GM18858 (cell line): ENCODE measurements around the gene ASF1B.
A peak's percentile ranks its signal among the peaks of the same experiment; 100 is the strongest.

ENCODE experiments used
- ATAC-seq: cut with Tn5 transposase; IDR thresholded peaks from one replicate; pipeline ENCODE4 v1.9.1; 2021; ENCODE audit not compliant: unreplicated experiment

ASF1B gene

DNA sequence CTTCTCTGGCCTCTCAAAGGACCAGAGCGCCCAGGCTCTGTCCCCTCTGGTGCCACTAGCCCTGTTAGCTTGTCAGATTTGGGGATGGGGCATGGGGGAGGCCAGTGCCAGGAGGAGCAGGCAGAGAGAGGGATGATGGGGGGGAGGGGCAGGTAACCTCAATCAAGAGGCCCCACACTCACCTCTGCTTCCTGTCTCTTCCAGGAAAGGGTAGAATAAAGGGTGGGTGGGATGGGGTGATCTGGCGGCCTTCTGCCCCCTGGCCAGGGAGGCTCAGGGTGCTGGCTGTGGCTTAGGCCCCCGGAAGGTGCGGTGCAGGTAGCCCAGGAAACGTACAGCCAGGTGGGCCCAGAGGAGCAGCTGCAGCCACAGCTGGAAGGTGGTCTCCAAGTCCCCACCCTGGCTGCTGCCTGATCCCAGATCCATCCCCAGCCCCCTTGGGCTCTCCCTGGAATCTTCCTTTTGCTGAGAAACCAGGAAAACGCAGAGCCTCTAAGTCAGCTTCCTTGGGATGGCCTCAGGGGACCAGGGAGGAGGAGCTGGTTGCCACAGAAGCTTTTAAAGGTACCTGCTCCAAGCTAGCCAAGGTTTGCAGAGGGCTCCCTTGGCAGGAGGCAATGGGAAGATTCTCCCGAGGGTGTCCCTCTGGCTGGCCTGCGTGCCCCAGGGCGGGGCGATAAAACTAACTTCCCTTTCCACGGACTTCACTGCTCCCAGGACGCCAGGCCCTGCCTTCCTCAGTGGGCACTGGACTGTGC is 24.2 kb downstream of the ASF1B start:
- ATAC-seq, result no peak

GRCh38 chr19:14111486-14111885 is 24.9 kb downstream of the ASF1B start:
- no peak for ATAC-seq

DNA sequence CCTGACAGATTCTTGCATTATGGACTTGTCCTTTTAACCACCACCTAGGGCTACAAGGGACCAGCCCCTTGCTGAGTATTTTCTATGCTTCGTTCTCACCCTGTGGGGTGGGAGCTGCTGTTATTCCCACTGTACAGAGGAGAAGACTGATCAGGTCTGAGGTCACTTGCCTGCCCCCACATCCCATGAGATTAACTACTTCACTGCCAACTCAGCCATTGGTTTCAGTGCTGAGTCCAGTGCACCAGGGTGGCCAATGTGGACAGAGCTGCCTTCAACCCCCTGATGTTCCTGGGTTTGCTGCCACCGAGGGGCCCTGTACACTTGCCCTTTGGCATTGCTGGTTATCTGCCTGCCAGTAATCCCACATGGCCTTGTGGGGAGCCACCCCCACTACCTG is 25.7 kb downstream of the ASF1B start:
- ATAC-seq, result no peak

- no peak for ATAC-seq
Observed at GRCh38 chr19:14107581-14108461, 28.6 kb downstream of the ASF1B start.

DNA sequence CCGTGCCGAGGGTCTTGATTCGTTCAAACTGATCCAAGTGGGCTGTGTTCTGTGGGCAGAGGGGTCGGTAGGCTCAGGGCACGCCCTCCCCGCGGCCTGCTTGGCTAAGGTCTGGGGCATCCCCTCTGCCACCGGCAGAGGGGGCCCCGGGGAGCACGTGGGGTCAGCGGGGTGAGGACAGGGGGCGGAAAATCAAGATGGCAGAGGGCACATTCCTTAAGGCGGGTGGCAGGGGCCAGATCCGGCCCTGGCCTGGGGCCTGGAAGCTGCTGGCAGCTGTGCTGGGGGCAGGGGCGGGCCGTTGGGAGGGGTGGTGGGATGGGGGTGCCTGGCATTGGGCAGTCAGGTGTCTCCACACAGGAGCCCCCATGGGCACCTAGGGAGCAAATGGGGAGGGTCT is 29.5 kb downstream of the ASF1B start:
- ATAC-seq, result no peak

DNA sequence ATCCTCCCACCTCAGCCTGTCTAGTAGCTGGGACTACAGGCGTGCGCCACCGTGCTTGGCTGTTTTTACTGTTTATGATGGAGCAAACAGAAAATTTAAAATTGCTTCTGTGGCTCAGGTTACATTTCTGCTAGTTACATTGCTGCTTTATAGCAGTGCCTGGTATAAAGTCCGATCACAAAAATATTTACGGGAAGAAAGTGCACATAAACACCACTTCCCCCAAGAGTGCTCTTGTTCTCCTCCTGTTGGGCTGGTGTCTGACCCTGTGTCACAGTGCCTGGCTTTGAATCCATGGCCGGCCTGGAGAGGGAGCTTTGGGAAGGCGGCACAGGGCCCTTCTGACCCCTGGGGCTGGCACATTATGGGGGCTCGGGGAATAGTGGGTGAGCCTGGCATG is 30.7 kb downstream of the ASF1B start:
- no peak for ATAC-seq

DNA sequence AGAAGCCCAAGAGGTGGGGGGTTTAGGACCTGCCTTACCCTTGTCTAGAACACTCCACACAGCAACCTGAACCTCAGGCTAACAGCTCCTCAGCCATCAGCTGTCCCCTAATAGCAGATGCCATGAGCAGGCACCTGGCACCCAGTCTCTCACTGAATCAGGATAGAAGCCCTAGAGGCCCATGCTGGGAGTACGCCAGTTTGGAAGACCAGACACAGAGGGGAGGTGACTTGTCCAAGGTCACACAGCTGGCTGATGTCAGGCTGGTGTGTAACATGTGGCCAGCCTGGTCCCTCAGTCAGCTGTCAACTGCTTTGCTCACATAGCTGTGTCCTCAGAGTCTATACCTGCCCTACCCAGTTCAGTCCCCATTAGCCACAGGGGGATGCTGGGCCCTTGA is 33.1 kb downstream of the ASF1B start:
- no peak for ATAC-seq

DNA sequence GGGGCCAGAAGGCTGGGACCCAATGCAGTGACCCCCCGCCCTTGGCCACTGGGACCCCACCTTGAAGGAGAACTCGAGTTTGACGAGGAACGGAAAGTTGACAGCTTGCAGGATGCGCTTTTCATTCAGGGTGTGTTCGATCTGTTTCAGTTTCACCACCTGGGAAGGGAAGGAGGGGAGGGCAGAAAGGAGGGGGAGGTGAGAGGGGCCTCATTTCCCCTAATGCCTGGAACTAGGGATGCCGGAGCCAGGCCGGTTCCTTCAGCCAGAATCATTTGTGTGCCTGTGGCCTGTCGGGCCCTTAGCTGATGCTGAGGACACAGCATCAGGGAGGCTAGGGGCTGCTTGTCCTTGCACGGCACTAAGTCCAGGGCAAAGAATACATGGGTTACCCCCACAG is 33.6 kb downstream of the ASF1B start:
- no peak for ATAC-seq

- ATAC-seq, result no peak
Observed at GRCh38 chr19:14102102-14102696, 34.2 kb downstream of the ASF1B start.

DNA sequence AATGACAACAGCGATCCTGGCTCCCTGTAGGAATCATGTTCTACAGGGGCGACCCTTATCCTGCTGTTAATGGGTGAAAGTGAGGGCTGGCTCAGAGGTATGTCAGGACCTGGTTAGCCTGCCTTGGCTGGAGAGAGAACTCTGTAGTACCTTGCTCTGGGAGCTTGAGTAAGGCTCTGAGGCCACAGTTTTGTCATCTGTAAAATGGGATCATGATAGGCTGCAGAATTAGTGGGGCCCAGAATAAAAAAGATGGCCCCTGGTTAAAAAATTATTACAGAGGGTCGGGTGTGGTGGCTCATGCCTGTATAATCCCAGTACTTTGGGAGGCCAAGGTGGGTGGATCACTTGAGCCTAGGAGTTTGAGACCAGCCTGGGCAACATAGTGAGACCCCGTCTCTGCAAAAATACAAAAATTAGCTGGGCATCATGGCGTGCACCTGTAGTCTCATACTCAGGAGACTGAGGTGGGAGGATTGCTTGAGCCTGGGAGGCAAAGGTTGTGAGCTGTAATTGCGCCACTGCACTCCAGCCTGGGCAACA is 35.3 kb downstream of the ASF1B start:
- ATAC-seq, result no peak

DNA sequence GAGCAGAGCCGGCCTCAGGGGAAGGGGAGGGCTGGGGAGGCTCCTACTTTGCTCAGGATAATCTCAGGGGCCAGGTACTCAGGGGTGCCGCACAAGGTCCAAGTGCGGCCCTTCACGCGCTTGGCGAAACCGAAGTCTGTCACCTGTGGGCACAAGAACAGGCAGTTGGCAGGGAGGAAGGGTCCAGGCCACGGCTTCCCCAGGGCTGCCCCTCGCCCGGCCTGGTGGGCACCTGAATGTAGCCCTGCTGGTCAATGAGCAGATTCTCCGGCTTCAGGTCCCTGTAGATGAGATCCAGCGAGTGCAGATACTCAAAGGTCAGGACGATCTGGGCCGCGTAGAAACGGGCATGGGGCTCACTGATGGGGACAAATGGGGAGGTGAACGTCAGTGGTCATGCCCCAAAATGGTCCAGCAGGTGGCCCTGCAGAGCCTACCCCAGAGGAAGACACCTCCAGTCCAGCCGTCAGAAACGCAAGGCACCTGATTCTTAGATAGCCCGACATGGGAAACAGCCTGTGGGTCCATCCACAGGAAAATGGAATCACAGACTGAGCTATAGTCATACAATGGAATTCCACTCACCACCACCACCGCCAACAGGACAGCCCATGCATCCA is 38.7 kb downstream of the ASF1B start:
- no peak for ATAC-seq

GRCh38 chr19:14096272-14096992 is 40.0 kb downstream of the ASF1B start:
- ATAC-seq, result no peak

- no peak for ATAC-seq
Observed at GRCh38 chr19:14094854-14095253, 41.5 kb downstream of the ASF1B start.

GRCh38 chr19:14093117-14093823 is 43.1 kb downstream of the ASF1B start:
- no peak for ATAC-seq

DNA sequence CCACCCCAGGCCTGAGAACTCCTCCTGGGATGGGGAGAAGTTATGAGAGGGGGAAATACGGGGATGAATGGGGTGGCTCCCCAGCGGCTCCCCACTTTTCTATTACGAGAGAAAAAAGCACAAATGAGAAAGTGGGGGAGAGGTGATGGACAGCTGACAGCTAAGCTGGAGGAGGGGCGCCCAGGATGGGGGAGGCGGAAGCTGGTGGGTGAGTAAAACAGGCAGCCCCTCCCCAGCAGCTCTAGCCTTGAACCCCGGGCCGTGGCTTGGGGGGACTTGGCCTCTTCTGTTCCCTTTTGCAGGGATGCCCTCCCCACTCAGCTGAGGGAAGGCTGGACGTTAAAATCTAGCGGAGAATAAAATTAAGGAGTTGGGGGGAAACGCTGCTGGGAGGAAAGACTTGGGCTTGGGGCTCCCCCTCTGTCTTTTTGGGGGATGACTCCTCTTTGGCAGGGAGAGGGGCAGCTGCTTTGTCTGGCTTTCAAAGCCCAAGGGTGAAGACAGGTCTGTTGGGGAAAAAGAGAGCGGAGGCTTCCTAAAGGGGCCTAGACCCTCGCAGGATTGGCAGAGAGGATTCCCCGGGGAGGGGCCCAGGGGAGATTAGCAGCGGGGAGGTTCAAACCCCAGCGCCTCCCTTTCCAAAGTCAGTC is 44.5 kb downstream of the ASF1B start:
- no peak for ATAC-seq

GRCh38 chr19:14091081-14091812 is 45.1 kb downstream of the ASF1B start:
- peak; percentile 36 for ATAC-seq

- ATAC-seq, result no peak
Observed at GRCh38 chr19:14090509-14091080, 45.8 kb downstream of the ASF1B start, which contains the start of gene SAMD1. TSS of gene SAMD1 (minus strand) at chr19:14090751.
